ENCODE data around the gene EIF2B4. TPM values are rescaled to one million over a fixed set of nuclear protein-coding genes. Genes with fewer than 3 reads are reported as not detected.

Gene EIF2B4
- total and polyA plus RNA-seq, 2 of the 13 experiments (the other 11 are each of a cell fraction or from before 2014, with no cell fraction given): 91.5 to 96.4 TPM

DNA sequence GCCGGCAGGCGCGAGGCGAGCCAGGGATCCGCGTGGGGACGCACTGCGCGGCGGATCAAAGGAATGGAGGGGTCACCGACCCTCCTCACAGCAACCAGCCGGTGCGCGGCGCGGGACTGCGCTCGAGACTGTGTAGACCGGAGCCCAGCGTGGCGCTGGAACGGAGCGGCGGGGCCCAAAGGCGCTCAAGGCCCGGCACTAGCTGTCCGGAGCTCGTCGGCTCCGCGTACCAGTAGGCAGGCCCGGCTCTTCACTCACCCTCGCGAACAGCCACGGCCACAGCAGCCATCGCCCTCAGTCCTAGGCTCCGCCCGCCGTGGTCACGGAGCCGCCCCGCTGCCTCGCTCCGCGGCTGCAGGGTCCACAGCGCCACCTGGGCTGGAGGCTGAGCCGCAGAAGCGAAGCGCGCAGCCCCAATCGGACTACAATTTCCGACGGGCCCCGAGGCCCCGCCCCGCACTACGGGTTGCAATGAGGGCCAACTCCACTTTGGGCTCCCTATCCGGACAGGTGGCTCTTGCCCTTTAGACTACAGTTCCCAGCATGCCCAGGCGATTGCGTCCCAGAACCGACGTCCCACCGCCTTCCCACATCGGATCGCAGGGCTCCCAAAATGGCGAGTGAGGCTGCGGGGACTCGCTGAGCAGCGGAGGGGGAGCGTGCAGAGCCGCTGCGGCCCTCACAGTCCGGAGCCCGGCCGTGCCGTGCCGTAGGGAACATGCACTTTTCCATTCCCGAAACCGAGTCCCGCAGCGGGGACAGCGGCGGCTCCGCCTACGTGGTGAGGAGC, at the start of gene EIF2B4, which contains the start of gene SNX17 (continued):
- TF ChIP-seq ZNF7 (CRISPR knock-in tag; IDR thresholded peaks at IDR 0.05): peak; percentile 57; the same call in 1 of the 2 replicates
- peak; percentile 72; the same call in 1 of the 2 replicates for TF ChIP-seq DMTF1 (CRISPR knock-in tag; IDR thresholded peaks at IDR 0.05)
- TF ChIP-seq, protein P1, sequence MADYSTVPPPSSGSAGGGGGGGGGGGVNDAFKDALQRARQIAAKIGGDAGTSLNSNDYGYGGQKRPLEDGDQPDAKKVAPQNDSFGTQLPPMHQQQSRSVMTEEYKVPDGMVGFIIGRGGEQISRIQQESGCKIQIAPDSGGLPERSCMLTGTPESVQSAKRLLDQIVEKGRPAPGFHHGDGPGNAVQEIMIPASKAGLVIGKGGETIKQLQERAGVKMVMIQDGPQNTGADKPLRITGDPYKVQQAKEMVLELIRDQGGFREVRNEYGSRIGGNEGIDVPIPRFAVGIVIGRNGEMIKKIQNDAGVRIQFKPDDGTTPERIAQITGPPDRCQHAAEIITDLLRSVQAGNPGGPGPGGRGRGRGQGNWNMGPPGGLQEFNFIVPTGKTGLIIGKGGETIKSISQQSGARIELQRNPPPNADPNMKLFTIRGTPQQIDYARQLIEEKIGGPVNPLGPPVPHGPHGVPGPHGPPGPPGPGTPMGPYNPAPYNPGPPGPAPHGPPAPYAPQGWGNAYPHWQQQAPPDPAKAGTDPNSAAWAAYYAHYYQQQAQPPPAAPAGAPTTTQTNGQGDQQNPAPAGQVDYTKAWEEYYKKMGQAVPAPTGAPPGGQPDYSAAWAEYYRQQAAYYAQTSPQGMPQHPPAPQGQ (CRISPR knock-in tag; IDR thresholded peaks at IDR 0.05; ENCODE audit: borderline replicate concordance): peak; percentile 74; the same call in 1 of the 2 replicates
- peak; percentile 95 for TF ChIP-seq POGZ (CRISPR knock-in tag; IDR thresholded peaks at IDR 0.05)
- peak; percentile 17 for TF ChIP-seq HNRNPK (IDR thresholded peaks at IDR 0.05; ENCODE audit: low read depth, low read length, poor library complexity, severe bottlenecking)
- TF ChIP-seq MBNL3 (CRISPR knock-in tag; conservative IDR thresholded peaks at IDR 0.05): no peak
- peak; percentile 93; the same call in 1 of the 2 replicates for TF ChIP-seq NR3C1 (CRISPR knock-in tag; IDR thresholded peaks at IDR 0.05)
- TF ChIP-seq ZNF260 (CRISPR knock-in tag; IDR thresholded peaks at IDR 0.05; ENCODE audit: borderline replicate concordance, low read depth): peak; percentile 56; the same call in 1 of the 2 replicates
- peak; percentile 98 for TF ChIP-seq THAP9 (CRISPR knock-in tag; IDR thresholded peaks at IDR 0.05; ENCODE audit: borderline replicate concordance)
- peak; percentile 81; the same call in 1 of the 2 replicates for TF ChIP-seq FOSL2 (CRISPR knock-in tag; IDR thresholded peaks at IDR 0.05)
- no peak; the same call in 1 of the 2 replicates for TF ChIP-seq POLR2AphosphoS2 (IDR thresholded peaks at IDR 0.05; ENCODE audit: low read depth, low read length)
- peak; percentile 96 for TF ChIP-seq ZSCAN5A (CRISPR knock-in tag; IDR thresholded peaks at IDR 0.05; ENCODE audit: borderline replicate concordance)
- TF ChIP-seq, protein P2, sequence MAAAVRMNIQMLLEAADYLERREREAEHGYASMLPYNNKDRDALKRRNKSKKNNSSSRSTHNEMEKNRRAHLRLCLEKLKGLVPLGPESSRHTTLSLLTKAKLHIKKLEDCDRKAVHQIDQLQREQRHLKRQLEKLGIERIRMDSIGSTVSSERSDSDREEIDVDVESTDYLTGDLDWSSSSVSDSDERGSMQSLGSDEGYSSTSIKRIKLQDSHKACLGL (CRISPR knock-in tag; IDR thresholded peaks at IDR 0.05): peak; percentile 91
- TF ChIP-seq ZNF879 (CRISPR knock-in tag; IDR thresholded peaks at IDR 0.05): 0 out of 2 replicates have a peak, but pooled peaks have one; percentile 53
